Measurements from ENCODE around the gene DLGAP1.

The DLGAP1 gene

DNA sequence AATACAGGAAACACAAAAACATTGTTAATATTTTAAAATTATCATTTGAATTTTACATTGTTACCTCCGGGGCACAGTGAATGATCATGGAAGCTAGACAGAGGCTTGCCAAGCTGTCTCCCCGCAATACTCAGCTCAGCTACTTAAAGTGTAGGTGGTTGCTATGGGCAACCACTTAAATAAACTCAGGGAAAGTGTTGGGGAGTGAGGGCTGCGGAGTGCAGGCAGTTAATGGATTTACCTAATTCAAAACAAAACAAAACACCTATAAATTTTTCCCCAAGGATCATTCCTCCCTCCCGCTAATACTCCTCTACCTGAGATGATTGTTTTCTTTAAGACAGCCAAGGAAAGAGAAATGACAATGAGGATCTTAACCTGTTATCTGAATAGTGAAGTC lies 655.6 kb downstream of the DLGAP1 start:
- DNase-seq: peak; percentile 53

GRCh38 chr18:3798032-3798431 lies 657.1 kb downstream of the DLGAP1 start:
- DNase-seq: no peak

DNA sequence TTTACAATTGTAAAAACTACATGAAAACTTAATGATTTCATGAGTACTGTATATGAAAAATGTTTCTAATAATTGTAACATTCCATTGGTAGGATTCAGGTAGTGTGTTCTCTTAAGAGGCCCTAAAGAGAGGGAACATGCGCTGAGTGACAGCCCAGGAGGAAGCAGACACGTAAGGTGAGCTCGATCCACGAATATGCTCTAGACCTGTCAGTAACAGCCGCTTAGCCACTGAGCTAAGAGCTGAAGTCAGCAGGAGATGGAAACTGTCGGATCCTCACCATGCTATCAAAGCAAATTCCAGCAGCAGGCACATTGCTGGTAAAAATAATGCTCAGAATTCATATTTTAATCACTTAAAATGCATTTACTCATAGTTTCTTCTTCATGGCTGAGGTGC lies 658.7 kb downstream of the DLGAP1 start:
- DNase-seq: no peak

DNA sequence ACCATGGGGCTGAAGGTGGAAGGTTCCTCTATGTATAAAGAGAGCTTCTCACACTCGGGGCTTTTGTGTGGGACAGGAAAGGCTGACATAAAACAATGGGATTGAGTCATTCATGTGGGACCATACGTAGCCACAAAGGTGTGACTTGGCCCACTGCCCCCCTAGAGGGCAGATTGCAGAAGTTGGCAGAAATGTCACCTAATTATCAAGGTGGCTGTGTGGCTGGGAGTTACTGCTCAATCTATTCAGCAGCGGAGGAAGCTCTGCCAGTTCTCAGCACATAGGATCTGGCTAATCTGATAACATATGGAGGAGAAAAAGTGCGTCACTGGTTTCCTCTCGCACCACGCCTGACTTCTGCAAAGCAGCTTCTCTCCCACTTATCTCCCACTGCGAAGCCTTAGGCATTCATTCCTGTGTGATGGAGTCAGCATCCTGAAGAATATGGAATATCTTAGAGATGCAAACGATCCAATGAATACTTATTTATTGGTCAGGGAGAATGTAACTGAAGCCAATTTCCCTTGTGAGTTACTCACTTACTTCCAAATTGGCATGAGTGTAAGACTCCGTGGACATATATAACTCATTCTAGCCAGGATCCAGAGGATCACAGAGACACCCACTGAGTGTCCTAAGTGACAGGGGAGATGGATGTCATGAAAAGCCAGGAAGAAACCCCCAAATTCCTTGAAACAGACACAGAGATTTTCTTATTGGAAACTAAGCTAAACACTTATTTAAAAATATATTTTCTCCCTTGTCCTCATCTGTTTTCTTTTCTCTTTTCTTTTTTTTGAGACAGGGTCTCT lies 660.4 kb downstream of the DLGAP1 start:
- DNase-seq: peak; percentile 69

GRCh38 chr18:3793545-3793944 lies 661.6 kb downstream of the DLGAP1 start:
- no peak for DNase-seq

DNA sequence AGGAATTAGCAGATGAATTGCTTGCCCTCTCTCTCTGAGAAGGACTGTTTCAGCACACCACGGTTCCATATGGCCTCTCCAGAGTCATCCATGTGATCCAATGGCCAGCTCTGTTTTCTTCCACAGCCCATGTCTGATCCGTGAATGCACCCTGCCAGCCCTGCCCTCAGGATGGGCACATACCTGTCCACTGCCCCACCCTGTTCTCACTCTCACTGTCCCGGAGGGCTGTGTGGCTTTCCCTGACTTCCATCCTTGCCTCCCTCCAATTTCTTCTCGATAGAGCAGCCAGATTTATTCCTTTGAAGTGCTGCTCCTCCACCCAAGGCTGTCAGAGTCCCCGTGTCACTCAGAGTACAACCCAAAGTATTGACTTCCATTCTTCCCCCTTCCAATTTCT lies 662.0 kb downstream of the DLGAP1 start:
- DNase-seq: no peak

DNA sequence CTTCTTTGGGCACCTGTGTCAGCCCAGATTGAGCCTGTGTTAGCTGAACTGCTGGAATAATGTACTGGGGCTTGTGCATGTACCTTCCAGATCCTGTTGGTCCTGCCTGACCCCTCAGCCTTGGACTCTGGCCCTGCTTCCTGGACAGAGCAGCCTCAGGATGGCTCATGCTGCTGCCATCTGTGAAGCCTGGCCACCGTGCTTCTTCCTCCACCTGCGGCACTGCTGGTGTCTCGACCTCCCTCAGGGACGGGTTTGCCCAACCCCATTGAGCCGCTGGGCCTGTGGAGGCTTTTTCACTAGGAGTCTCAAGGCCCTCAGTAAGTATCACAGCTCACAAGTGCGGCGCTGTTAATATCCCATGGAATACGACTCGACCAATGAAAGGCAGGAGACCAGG lies 662.4 kb downstream of the DLGAP1 start:
- DNase-seq: no peak

DNA sequence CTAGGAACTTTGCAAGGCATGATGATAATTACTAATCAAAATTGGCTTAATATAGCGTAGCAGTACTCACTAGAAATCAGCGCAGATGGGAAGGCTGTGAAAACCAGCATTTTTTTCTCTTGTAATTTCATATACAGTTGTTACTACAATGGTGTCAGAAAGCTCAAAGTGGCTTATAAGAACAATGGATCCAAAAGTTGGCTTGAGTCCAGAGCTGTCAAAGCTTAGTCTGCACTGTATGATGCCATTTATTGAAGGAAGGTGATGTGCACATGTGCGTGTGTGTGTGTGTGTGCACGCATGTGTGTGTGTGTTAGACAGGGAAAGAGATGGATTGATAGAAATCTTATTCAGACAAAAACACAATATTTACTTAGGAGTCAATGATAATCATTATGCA lies 663.9 kb downstream of the DLGAP1 start:
- no peak for DNase-seq

DNA sequence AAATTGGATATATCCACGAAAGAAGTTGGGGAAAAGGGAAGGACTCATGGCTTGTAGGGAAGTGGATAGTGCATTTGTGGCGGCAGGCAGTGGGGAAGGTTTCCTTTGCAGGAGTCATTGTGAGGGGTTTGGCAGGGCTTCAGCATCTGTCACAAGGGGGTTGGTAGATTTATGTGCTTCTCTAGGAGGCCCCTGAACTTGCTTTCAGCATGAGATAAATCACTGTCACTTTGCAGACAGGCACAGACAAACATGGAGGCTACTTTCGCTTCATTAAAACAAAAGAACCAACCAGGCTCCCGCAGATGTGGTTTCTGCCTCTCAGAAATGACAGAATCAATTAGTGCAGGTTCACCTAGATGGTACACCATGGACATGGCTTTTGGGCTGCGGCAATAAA lies 664.4 kb downstream of the DLGAP1 start:
- no peak for DNase-seq

DNA sequence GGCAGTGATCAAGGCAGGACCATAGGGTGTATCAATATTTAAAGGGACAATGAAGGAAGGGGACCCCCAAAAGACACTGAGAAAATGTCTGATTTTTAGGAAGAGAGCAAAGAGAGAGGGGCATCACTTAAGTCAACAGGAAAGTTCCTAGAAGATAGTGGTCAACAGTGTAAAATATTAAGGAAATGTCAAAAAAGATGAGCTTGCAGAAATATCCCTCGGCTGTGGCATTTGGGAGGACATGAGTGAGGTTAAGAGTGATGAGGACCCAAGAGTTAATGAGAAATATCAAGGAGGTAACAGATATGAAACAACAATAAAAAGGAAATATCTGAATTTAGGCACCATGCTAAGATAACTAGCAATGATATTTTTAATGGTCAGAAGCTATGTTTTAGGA lies 665.6 kb downstream of the DLGAP1 start:
- no peak for DNase-seq

- no peak for DNase-seq
These were observed 670.2 kb downstream of the DLGAP1 start for GRCh38 chr18:3784949-3785348.

GRCh38 chr18:3782901-3783300 lies 672.2 kb downstream of the DLGAP1 start:
- DNase-seq: no peak

- no peak for DNase-seq
These were observed 677.4 kb downstream of the DLGAP1 start for GRCh38 chr18:3777719-3778118.

- no peak for DNase-seq
These were observed 678.0 kb downstream of the DLGAP1 start for GRCh38 chr18:3777122-3777521.

DNA sequence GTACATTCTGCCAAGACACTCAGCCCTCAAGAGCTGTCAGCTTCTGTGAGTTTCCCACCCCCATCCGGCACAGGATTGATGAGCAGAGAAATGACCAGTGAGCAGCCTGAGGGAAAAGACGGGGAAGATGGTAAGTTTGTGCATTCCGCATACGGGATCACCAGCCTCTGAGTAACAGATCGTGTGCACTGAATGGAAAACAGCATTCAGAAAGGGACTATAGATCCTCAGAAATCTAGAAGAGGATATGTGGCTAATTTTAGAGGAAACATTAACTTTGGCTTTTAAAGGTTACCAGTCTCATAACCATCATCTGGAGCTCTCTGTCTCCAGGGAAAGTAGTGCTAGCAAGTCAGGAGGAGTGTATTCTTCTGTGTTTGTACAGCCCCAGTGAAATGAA lies 679.1 kb downstream of the DLGAP1 start:
- DNase-seq: no peak

- DNase-seq: no peak
These were observed 681.8 kb downstream of the DLGAP1 start for GRCh38 chr18:3773303-3773702.

- DNase-seq: no peak
These were observed 683.8 kb downstream of the DLGAP1 start for GRCh38 chr18:3771121-3771971.

GRCh38 chr18:3761266-3761665 lies 693.8 kb downstream of the DLGAP1 start:
- DNase-seq: no peak

DNA sequence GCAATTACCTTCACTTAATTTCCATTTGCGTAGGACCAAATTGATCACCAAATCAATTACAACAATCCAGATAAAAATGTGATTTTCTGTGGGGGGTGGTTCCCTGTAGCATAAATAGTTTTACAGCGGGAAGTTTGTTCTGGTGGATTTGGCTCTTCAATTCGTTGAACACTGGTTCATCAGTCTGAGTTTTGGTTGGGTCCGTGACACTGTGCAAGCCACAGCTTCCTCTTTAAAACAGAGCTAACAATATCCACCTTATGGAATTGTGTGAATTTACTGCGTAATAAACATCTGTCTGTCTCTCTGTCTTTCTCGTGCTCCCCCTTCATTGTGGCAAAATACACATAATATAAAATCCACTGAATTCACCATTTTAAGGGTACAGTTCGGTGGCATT lies 694.4 kb downstream of the DLGAP1 start:
- DNase-seq: no peak

DNA sequence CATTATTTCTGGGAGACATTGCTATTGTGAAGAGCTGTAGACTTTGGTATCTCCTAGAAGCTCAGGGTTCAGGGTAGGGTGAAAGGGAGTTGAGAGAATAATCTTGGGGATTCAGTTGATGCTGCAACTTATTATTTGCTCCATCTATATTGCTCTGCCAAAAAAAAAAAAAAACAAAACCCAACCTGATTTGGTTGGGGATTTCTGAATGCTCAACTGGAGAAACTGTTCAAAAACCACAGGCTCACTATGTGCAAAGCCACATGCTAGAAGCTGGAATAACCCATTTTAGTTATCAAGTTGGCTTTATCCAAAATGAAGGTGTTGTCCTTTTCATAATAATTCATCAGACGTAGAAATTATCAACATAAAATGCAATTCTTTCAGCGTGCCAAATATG lies 696.0 kb downstream of the DLGAP1 start:
- no peak for DNase-seq

GRCh38 chr18:3758531-3758930 lies 696.6 kb downstream of the DLGAP1 start:
- no peak for DNase-seq

DNA sequence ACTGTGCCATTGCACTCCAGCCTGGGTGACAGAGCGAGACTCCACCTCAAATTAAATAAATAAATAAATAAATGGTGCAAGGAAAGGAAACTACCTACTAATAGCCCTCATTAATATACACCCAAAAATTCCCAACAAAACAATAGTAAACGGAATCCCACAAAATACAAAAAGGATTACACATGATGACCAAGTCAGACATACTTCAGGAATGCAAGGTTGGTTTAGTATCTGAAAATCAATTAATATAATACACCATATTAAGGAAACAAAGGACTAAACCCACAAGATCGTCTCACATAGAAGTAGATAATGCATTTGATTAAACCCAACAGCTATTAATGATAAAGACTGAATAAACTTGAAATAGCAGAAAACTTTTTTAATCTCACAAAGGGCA lies 697.7 kb downstream of the DLGAP1 start:
- no peak for DNase-seq

- DNase-seq: no peak
These were observed 702.0 kb downstream of the DLGAP1 start for GRCh38 chr18:3753106-3753505.

DNA sequence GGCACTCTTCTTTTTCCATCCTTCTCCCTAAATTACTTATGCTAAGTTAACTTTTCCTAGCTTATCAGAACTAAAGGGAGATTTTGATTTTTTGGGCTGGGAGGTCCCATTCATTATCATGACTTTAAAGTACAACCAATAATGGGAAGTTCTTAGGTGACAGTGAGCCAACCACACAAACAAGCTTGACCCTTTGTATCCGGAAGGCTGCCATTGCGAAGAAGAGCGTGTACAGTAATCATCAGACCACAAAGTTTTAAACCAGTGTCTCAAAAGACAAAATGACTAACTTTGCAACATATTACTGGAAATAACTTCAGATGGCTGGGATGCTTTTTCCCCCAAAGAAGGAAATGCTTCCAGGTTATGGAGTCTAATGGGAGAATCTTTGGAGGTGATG lies 707.0 kb downstream of the DLGAP1 start:
- no peak for DNase-seq
